HepG2 (cell line): ENCODE data around the gene VSIG10L. TPM values are rescaled to one million over a fixed set of nuclear protein-coding genes. Genes with fewer than 3 reads are reported as not detected.

Experiments
- BRCA1 ChIP-seq: sonication (generic); formaldehyde crosslinking; IDR thresholded peaks from 2 replicates; pipeline ENCODE4 v1.4.0; 2020; ENCODE audit warnings: missing genetic modification reagents
- CSRNP2 ChIP-seq: sonication (generic); formaldehyde crosslinking; conservative IDR thresholded peaks from 2 replicates; pipeline ENCODE4 v1.8.0; 2022; ENCODE audit warnings: low read depth, missing genetic modification reagents
- FOXP4 ChIP-seq: sonication (generic); formaldehyde crosslinking; IDR thresholded peaks from 2 replicates; pipeline ENCODE4 v1.4.0; 2020; ENCODE audit warnings: missing genetic modification reagents
- GATAD2A ChIP-seq: IDR thresholded peaks from 2 replicates; pipeline ENCODE4 v1.6.1; 2016
- GPN1 ChIP-seq: sonication (generic); formaldehyde crosslinking; IDR thresholded peaks from 2 replicates; pipeline ENCODE4 v1.5.1; 2020; ENCODE audit warnings: missing genetic modification reagents, borderline replicate concordance
- HNRNPLL ChIP-seq: fragments of 200-400 bp; formaldehyde crosslinking; IDR thresholded peaks from 2 replicates; pipeline ENCODE4 v1.6.1; 2017; ENCODE audit warnings: mild to moderate bottlenecking, low read depth, low read length; ENCODE audit not compliant: poor library complexity, severe bottlenecking
- IKZF4 ChIP-seq: sonication (generic); formaldehyde crosslinking; IDR thresholded peaks from 2 replicates; pipeline ENCODE4 v1.5.1; 2020; ENCODE audit warnings: borderline replicate concordance, mild to moderate bottlenecking, low read depth, missing genetic modification reagents; ENCODE audit errors: not compliant biosample characterization
- ISL2 ChIP-seq: sonication (generic); formaldehyde crosslinking; IDR thresholded peaks from 2 replicates; pipeline ENCODE4 v1.5.0; 2020; ENCODE audit warnings: missing genetic modification reagents
- KAT8 ChIP-seq: IDR thresholded peaks from 2 replicates; pipeline ENCODE4 v1.6.1; 2016; ENCODE audit warnings: missing genetic modification reagents, missing compliant biosample characterization
- KDM3A ChIP-seq: IDR thresholded peaks from 2 replicates; pipeline ENCODE4 v1.6.1; 2018; ENCODE audit warnings: low read depth, missing compliant biosample characterization
- MTERF4 ChIP-seq: sonication (generic); formaldehyde crosslinking; IDR thresholded peaks from 2 replicates; pipeline ENCODE4 v1.8.0; 2023; ENCODE audit warnings: mild to moderate bottlenecking, missing genetic modification reagents
- NCOA5 ChIP-seq: sonication (generic); formaldehyde crosslinking; IDR thresholded peaks from 2 replicates; pipeline ENCODE4 v1.4.0; 2020; ENCODE audit warnings: missing genetic modification reagents
- PHF5A ChIP-seq: IDR thresholded peaks from one replicate; pipeline ENCODE4 v1.6.1; 2018; ENCODE audit warnings: low read depth, missing genetic modification reagents; ENCODE audit not compliant: unreplicated experiment
- POLR2A ChIP-seq, 2 experiments: IDR thresholded peaks; 2 replicates each; pipeline ENCODE4 v1.6.1; 2011; ENCODE audit warnings: low read depth in 2 of 2, low read length in 2 of 2, mild to moderate bottlenecking in 1 of 2, moderate library complexity in 1 of 2; ENCODE audit not compliant: insufficient read depth in 1 of 2
- SRSF4 ChIP-seq: fragments of 200-400 bp; formaldehyde crosslinking; IDR thresholded peaks from one replicate; pipeline ENCODE4 v1.6.1; 2018; ENCODE audit warnings: mild to moderate bottlenecking, low read depth, low read length, moderate library complexity; ENCODE audit not compliant: poor library complexity, severe bottlenecking
- ZBTB26 ChIP-seq: IDR thresholded peaks from 2 replicates; pipeline ENCODE4 v1.6.1; 2016; ENCODE audit warnings: missing compliant biosample characterization, missing genetic modification reagents, borderline replicate concordance
- ZNF180 ChIP-seq: sonication (generic); formaldehyde crosslinking; IDR thresholded peaks from 2 replicates; pipeline ENCODE4 v1.4.0; 2020; ENCODE audit warnings: low read depth, missing genetic modification reagents, borderline replicate concordance
- ZNF329 ChIP-seq: sonication (generic); formaldehyde crosslinking; IDR thresholded peaks from 2 replicates; pipeline ENCODE4 v1.9.0; 2021; ENCODE audit warnings: low read depth, mild to moderate bottlenecking, missing genetic modification reagents
- ZNF432 ChIP-seq: sonication (generic); formaldehyde crosslinking; IDR thresholded peaks from 2 replicates; pipeline ENCODE4 v1.5.0; 2020; ENCODE audit warnings: missing genetic modification reagents, mild to moderate bottlenecking, borderline replicate concordance
- polyA plus RNA-seq, 8 experiments: library from polyadenylated mRNA; depleted of rRNA in 3 of 8; stranded (reverse) in 7 of 8; unstranded in 1 of 8; fragments of >200 nt; fragmentation: Illumina TruSeq in 4 of 8; extraction: Trizol in 4 of 8; gene quantifications; 2 replicates each; pipeline versions ENCODE4 v1.2.1 to v1.2.3, GENCODE V29; 2011 to 2016; ENCODE audit warnings: low read depth in 4 of 8, missing spikeins in 1 of 8, mixed read lengths in 1 of 8; ENCODE audit not compliant: insufficient read depth in 1 of 8
- total RNA-seq, 5 experiments: library from RNA; depleted of rRNA; stranded (reverse); fragments of >200 nt; fragmentation: Illumina TruSeq; extraction: Trizol; gene quantifications; 2 replicates each; pipeline ENCODE4 v1.2.3, GENCODE V29; 2016; ENCODE audit warnings: low read depth in 1 of 5

VSIG10L gene
- total and polyA plus RNA-seq, 2 of the 13 experiments (the other 11 are each of a cell fraction or from before 2014, with no cell fraction given), result 2.7 to 8.5 TPM

- no peak for TF ChIP-seq SRSF4
- TF ChIP-seq FOXP4 (CRISPR knock-in tag), result no peak
- 0 out of 2 replicates have a peak, but pooled peaks have one; percentile 12 for TF ChIP-seq ZNF329 (CRISPR knock-in tag)
- 0 out of 4 replicates have a peak, but pooled peaks of 1 of the 2 experiments have one; percentile 6 for TF ChIP-seq POLR2A (IDR thresholded peaks at IDR 0.05; ENCODE audit: insufficient read depth in 1 of 2, low read depth in 2 of 2, low read length in 2 of 2)
- no peak for TF ChIP-seq GATAD2A (CRISPR knock-in tag)
- TF ChIP-seq ZNF180 (CRISPR knock-in tag), result no peak
- TF ChIP-seq ZNF432 (CRISPR knock-in tag), result no peak
- no peak; the same call in 1 of the 2 replicates for TF ChIP-seq ISL2 (CRISPR knock-in tag)
- TF ChIP-seq KDM3A (CRISPR knock-in tag), result no peak
- TF ChIP-seq CSRNP2 (CRISPR knock-in tag), result no peak
- TF ChIP-seq HNRNPLL, result no peak
- no peak for TF ChIP-seq PHF5A
- 0 out of 2 replicates have a peak, but pooled peaks have one; percentile 2 for TF ChIP-seq KAT8
- TF ChIP-seq BRCA1 (CRISPR knock-in tag), result no peak
- TF ChIP-seq NCOA5 (CRISPR knock-in tag), result no peak
- no peak for TF ChIP-seq IKZF4 (CRISPR knock-in tag)
- TF ChIP-seq GPN1 (CRISPR knock-in tag), result no peak
- TF ChIP-seq MTERF4 (CRISPR knock-in tag), result 0 out of 2 replicates have a peak, but pooled peaks have one; percentile 57
- TF ChIP-seq ZBTB26, result no peak
Observed at GRCh38 chr19:51339313-51339686, 2.6 kb downstream of the VSIG10L start (continued).
